PC-3 (cell line): ENCODE measurements around the gene CIAO3. TPM values are rescaled to one million over a fixed set of nuclear protein-coding genes. Genes with fewer than 3 reads are reported as not detected.

ENCODE experiments used
- ATAC-seq: fragments of 200-7000 bp; cut with Tn5 transposase; 2 replicates; pipeline ENCODE4 v1.9.1; 2020; ENCODE audit warnings: mild to moderate bottlenecking, moderate library complexity
- BruUV-seq: library from RNA; stranded (reverse); fragments of 400-500 nt; replicated peaks from 2 replicates; lab custom pipeline; 2021; lab: Mats Ljungman, UMichigan
- CTCF ChIA-PET: fragments of 300-600 bp; sonication (Branson Sonifier 250); formaldehyde crosslinking; loops from one replicate; lab custom pipeline; 2022; ENCODE audit warnings: antibody characterized with exemption; lab: Charles Lee
- POLR2A ChIA-PET: fragments of 300-600 bp; sonication (Branson Sonifier 250); formaldehyde crosslinking; loops from one replicate; lab custom pipeline; 2022; ENCODE audit warnings: antibody characterized with exemption; ENCODE audit not compliant: unreplicated experiment; lab: Charles Lee
- DNase-seq: peaks from one replicate; pipeline ENCODE4 v3.0.0-alpha.2; 2015
- H2AFZ ChIP-seq: fragments of 300-600 bp; sonication (generic); 2 replicates; pipeline ENCODE4 v1.6.0; 2016; ENCODE audit warnings: antibody characterized with exemption, low read length
- H3F3A ChIP-seq: fragments of 300-600 bp; sonication (generic); one replicate; pipeline ENCODE4 v1.6.0; 2017; ENCODE audit warnings: antibody characterized with exemption, low read length, control low read depth, mild to moderate bottlenecking; ENCODE audit not compliant: unreplicated experiment
- H3K27ac ChIP-seq: fragments of 300-600 bp; sonication (generic); 2 replicates; pipeline ENCODE4 v1.5.1; 2016; ENCODE audit warnings: mild to moderate bottlenecking, low read length
- H3K27me3 ChIP-seq: fragments of 300-600 bp; sonication (generic); 2 replicates; pipeline ENCODE4 v1.6.1; 2016; ENCODE audit warnings: low read length, mixed read lengths
- H3K36me3 ChIP-seq: fragments of 300-600 bp; sonication (generic); 2 replicates; pipeline ENCODE4 v1.6.1; 2016; ENCODE audit warnings: low read depth, mixed run types, low read length, mixed read lengths
- H3K4me1 ChIP-seq: fragments of 300-600 bp; sonication (generic); 2 replicates; pipeline ENCODE4 v1.5.1; 2016; ENCODE audit warnings: low read length; ENCODE audit not compliant: insufficient read depth
- H3K4me2 ChIP-seq: fragments of 300-600 bp; sonication (generic); 2 replicates; pipeline ENCODE4 v1.6.0; 2016; ENCODE audit warnings: low read length
- H3K4me3 ChIP-seq: fragments of 300-600 bp; sonication (generic); 2 replicates; pipeline ENCODE4 v1.5.1; 2016; ENCODE audit warnings: mild to moderate bottlenecking, low read length, mixed read lengths
- H3K79me2 ChIP-seq: fragments of 300-600 bp; sonication (generic); 2 replicates; pipeline ENCODE4 v1.6.1; 2017; ENCODE audit warnings: low read length, mixed read lengths
- H3K9ac ChIP-seq: fragments of 300-600 bp; sonication (generic); 2 replicates; pipeline ENCODE4 v1.6.0; 2016; ENCODE audit warnings: mild to moderate bottlenecking, low read length
- H3K9me2 ChIP-seq: fragments of 300-600 bp; sonication (generic); replicated peaks from 2 replicates; pipeline ENCODE4 v1.6.1; 2016; ENCODE audit warnings: mixed run types, low read length, mixed read lengths
- H3K9me3 ChIP-seq: fragments of 300-600 bp; sonication (generic); 2 replicates; pipeline ENCODE4 v1.6.1; 2016; ENCODE audit warnings: low read length, mixed read lengths
- H4K20me1 ChIP-seq: fragments of 300-600 bp; sonication (generic); 2 replicates; pipeline ENCODE4 v1.6.1; 2016; ENCODE audit warnings: low read length, mixed read lengths
- EZH2 ChIP-seq: fragments of 300-600 bp; sonication (generic); IDR thresholded peaks from one replicate; pipeline ENCODE4 v1.6.1; 2017; ENCODE audit warnings: antibody characterized with exemption, mild to moderate bottlenecking, low read length; ENCODE audit not compliant: unreplicated experiment
- EZH2phosphoT487 ChIP-seq: fragments of 300-600 bp; sonication (generic); IDR thresholded peaks from 2 replicates; pipeline ENCODE4 v1.6.1; 2018; ENCODE audit warnings: mild to moderate bottlenecking, antibody characterized with exemption, low read length, borderline replicate concordance
- intact Hi-C: fragments of 100-400 bp; cut with micrococcal nuclease; formaldehyde crosslinking; loops from 2 replicates; pipeline ENCODE4 v1.9.0; 2023
- total RNA-seq: library from RNA; depleted of rRNA; stranded (reverse); fragments of >200 nt; gene quantifications from 2 replicates; pipeline ENCODE4 v1.2.3, GENCODE V29; 2014
- TF ChIP-seq, protein P1 (sequence below): fragments of 300-600 bp; sonication (generic); conservative IDR thresholded peaks from 2 replicates; pipeline ENCODE4 v1.5.1; 2017; ENCODE audit warnings: antibody characterized with exemption, low read depth, mild to moderate bottlenecking, low read length

The CIAO3 gene
- total RNA-seq, 1 experiment from 2014 or later, result 46.1 TPM

DNA sequence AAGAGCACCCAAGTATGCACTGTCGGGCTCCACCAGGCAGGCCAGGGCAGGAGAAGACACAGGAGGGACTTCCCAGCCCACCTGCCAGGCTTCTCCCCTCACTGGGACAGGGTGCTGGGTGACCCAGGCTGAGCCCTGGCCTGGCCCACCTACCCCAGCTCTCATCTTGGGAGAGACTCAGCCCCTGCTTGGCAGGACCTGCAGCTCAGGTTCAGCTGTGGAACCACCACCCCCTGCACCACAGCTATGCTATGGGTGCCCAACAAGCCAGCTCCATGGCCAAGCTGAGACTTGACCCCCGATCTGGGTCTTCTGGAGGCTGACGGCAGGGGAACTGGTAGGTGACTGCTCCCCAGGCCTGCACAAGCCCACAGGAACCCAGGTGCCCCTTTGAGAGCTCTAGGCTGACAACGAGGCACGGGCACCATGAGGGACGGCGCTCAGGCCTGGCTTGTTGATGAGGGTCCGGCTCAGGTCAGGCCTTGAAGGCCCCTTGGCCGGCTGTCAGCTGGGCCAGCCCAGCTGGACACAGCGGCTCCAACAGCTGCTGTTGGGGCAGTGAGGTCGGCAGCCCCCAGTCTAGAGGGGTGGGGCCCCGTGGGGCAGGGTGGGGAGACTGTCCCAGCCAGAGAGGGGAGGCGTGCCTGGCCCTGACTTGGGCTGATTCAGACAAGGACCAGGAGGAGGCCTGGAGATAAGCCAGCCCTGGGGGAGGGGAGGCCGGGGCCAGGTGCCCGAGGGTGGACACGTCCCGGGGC is 42.8 kb upstream of the CIAO3 start:
- intact Hi-C loops, result loop anchor here (5.0 to 10.0 kb wide), 2 partner anchors 41 to 69 kb away; partner anchors contain the start of genes CIAO3 and METRN
- Histone ChIP-seq H4K20me1 (no peaks in the 10 kb centered on the region), H3K9me3 (no peaks in the 10 kb centered on the region), H3K4me3 (peak overlapping the region; percentile 38; the same call in 1 of the 2 replicates), H3K9ac (no peak overlapping the region), H3F3A (no peaks in the 10 kb centered on the region), H3K79me2 (peaks cover 21% of the 10 kb centered on the region), H3K36me3 (no peaks in the 10 kb centered on the region), H2AFZ (no peak overlapping the region), H3K4me2 (peak overlapping the region; percentile 74), H3K9me2 (no peaks in the 10 kb centered on the region), H3K27me3 (no peaks in the 10 kb centered on the region), H3K4me1 (peaks cover 13% of the 10 kb centered on the region), H3K27ac (no peak overlapping the region)
- POLR2A ChIA-PET, result no interaction called here
- DNase-seq (no peak), ATAC-seq (no peak; the same call in 1 of the 2 replicates)
- TF ChIP-seq EZH2phosphoT487 (no peak), EZH2 (no peak)
- TF ChIP-seq, protein P1, sequence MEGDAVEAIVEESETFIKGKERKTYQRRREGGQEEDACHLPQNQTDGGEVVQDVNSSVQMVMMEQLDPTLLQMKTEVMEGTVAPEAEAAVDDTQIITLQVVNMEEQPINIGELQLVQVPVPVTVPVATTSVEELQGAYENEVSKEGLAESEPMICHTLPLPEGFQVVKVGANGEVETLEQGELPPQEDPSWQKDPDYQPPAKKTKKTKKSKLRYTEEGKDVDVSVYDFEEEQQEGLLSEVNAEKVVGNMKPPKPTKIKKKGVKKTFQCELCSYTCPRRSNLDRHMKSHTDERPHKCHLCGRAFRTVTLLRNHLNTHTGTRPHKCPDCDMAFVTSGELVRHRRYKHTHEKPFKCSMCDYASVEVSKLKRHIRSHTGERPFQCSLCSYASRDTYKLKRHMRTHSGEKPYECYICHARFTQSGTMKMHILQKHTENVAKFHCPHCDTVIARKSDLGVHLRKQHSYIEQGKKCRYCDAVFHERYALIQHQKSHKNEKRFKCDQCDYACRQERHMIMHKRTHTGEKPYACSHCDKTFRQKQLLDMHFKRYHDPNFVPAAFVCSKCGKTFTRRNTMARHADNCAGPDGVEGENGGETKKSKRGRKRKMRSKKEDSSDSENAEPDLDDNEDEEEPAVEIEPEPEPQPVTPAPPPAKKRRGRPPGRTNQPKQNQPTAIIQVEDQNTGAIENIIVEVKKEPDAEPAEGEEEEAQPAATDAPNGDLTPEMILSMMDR, result no peak
- no TSS peak for BruUV-seq
- CTCF ChIA-PET, result no interaction called here

DNA sequence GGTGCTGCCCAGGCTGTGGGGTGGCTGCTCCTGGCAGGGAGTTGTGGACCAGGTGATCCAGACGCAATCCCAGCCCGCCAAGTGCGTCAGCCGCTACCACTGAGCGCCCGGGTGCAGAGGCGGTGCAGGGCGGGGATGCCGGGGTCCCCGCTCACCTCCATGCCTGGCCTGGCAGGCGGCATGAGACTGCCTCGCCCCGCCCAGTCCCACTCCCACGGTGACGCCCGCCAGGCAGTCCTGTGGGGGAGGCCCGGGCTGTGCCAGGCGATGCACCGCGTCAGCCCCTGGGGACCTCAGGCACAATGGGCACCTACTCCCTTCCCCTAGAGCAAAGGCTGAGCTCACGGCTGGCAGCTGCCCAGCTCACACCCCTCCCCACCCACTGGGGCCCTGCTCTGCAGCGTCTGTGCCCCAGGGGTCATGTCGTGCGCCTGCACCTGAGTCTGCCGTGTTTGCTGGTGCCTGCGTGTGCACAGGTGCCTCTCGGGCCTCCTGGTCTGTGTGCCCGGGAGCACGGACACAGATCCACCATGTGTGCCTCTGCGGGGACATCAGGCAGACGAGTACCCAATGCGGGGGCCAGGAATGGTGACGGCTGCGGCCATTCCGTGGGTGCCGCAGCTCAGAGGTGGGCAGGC is 42.1 kb upstream of the CIAO3 start:
- Histone ChIP-seq H3K9me2 (no peaks in the 10 kb centered on the region), H3K9ac (no peak overlapping the region), H3K36me3 (no peaks in the 10 kb centered on the region), H3K79me2 (peaks cover 18% of the 10 kb centered on the region), H3K4me3 (peak overlapping the region; percentile 38; the same call in 1 of the 2 replicates), H4K20me1 (no peaks in the 10 kb centered on the region), H2AFZ (no peak overlapping the region), H3K4me1 (peaks cover 13% of the 10 kb centered on the region), H3K9me3 (no peaks in the 10 kb centered on the region), H3K4me2 (peak overlapping the region; percentile 74), H3K27me3 (no peaks in the 10 kb centered on the region), H3F3A (no peaks in the 10 kb centered on the region), H3K27ac (no peak overlapping the region)
- no TSS peak for BruUV-seq
- ChIA-PET CTCF (no interaction called here), POLR2A (no interaction called here)
- ATAC-seq, result peak; percentile 39
- TF ChIP-seq EZH2phosphoT487 (peak; percentile 89), EZH2 (no peak)
- intact Hi-C loops, result loop anchor here (5.0 to 10.0 kb wide), 2 partner anchors 41 to 68 kb away; partner anchors contain the start of genes CIAO3 and METRN
- peak; percentile 58 for DNase-seq

DNA sequence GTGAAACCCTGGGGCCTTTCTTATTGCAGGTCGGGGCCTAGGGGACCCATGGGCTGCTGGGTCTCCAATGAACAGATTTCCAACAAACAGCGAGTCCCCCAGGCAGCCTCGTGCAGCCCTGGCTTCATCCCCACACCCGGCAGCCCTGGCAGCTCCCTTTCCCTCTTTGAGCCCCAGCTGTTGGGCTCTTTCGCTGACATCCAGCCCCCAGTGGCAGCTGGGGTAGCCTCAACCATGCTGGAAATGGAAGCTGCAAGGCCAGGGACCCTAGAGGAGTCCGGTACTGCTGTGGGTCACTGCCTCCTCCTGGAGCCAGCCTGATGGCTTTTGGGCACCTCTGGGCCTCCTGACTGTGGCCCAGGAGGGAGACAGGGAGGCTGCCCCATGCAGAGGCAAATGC is 41.5 kb upstream of the CIAO3 start:
- intact Hi-C loops, result loop anchor here (5.0 to 10.0 kb wide), 2 partner anchors 40 to 67 kb away; partner anchors contain the start of genes CIAO3 and METRN

More for the DNA sequence above, 41.5 kb upstream of the CIAO3 start:
- BruUV-seq, result no TSS peak
- H3K4me3 ChIP-seq, result no peak overlapping the region
- H3K4me1 ChIP-seq, result peaks cover 13% of the 10 kb centered on the region
- no peaks in the 10 kb centered on the region for H4K20me1 ChIP-seq
- no peaks in the 10 kb centered on the region for H3K36me3 ChIP-seq
- ATAC-seq (no peak), DNase-seq (no peak)
- ChIA-PET CTCF (no interaction called here), POLR2A (no interaction called here)
- no peak overlapping the region for H3K9ac ChIP-seq
- H3K79me2 ChIP-seq, result peaks cover 12% of the 10 kb centered on the region
- TF ChIP-seq, protein P1, result no peak
- TF ChIP-seq EZH2 (no peak), EZH2phosphoT487 (no peak)
- H3K27ac ChIP-seq, result no peak overlapping the region
- no peaks in the 10 kb centered on the region for H3K27me3 ChIP-seq
- H3F3A ChIP-seq, result no peaks in the 10 kb centered on the region
- H3K9me2 ChIP-seq, result no peaks in the 10 kb centered on the region
- H2AFZ ChIP-seq, result no peak overlapping the region
- H3K9me3 ChIP-seq, result no peaks in the 10 kb centered on the region
- peak overlapping the region; percentile 74 for H3K4me2 ChIP-seq
